ENCODE data around the gene ACVR2B.

DNA sequence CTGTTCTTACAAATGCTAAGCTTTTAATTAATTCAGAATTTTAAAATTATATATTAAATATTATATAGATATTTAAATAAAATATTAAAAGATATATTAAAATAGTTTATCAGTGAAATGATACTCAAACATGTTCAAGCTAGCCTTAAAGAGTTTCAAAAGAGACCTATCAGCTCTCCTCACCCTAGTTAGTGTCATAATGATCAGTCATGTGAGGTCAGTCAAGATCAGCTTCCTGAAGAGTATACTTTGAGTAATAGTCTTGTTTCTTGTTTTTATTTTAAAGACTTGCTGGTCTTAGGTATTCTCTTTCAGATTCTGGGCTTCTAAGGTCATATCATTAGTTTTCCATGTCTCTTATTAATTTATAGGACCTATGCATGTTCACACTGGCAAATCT, 56.9 kb downstream of the ACVR2B start:
- TF ChIP-seq NFIC (IDR thresholded peaks at IDR 0.05) (no peak), EGR1 (IDR thresholded peaks at IDR 0.05) (no peak), EP300 (IDR thresholded peaks at IDR 0.05; ENCODE audit: borderline replicate concordance) (no peak), CEBPB (IDR thresholded peaks at IDR 0.05) (no peak), TAF1 (IDR thresholded peaks at IDR 0.05; ENCODE audit: low read depth) (no peak), CREB1 (IDR thresholded peaks at IDR 0.05; ENCODE audit: low read depth) (no peak), TCF12 (IDR thresholded peaks at IDR 0.05; ENCODE audit: low read depth) (no peak), RAD21 (IDR thresholded peaks at IDR 0.05; ENCODE audit: low read depth) (no peak)
- TF ChIP-seq, protein P1, sequence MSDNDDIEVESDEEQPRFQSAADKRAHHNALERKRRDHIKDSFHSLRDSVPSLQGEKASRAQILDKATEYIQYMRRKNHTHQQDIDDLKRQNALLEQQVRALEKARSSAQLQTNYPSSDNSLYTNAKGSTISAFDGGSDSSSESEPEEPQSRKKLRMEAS (IDR thresholded peaks at IDR 0.05): no peak
